NCI-H2227 (cell line): ENCODE measurements around the gene CCDC12.
A peak's percentile ranks its signal among the peaks of the same experiment; 100 is the strongest.

Source experiments
- DNase-seq: peaks from one replicate; lab custom pipeline; 2025; ENCODE audit not compliant: unreplicated experiment; lab: John Stamatoyannopoulos, UW

The CCDC12 gene

GRCh38 chr3:46908294-46908985, 68.1 kb downstream of the CCDC12 start:
- no peak for DNase-seq

- no peak for DNase-seq
Observed at GRCh38 chr3:46907960-46908293, 68.6 kb downstream of the CCDC12 start.

DNA sequence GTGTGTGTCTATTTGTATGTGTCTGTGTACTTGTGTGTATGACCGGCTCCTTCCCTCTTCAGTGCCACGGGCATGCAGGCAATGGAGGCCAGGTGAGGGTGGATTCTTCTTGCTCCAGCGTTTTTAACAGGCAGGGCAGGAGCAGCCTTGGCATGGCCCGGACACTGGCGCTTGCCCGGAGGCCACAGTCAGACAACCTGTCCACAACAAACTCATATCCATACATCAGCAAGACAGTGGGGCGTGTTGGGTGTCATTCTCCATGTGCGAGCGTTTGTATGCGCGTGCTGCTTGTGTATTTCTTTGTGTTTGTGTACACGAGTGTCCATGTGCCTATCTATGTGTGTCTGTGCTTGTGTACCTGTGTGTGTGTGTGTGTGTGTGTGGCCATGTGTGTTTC, 69.3 kb downstream of the CCDC12 start:
- DNase-seq: no peak

DNA sequence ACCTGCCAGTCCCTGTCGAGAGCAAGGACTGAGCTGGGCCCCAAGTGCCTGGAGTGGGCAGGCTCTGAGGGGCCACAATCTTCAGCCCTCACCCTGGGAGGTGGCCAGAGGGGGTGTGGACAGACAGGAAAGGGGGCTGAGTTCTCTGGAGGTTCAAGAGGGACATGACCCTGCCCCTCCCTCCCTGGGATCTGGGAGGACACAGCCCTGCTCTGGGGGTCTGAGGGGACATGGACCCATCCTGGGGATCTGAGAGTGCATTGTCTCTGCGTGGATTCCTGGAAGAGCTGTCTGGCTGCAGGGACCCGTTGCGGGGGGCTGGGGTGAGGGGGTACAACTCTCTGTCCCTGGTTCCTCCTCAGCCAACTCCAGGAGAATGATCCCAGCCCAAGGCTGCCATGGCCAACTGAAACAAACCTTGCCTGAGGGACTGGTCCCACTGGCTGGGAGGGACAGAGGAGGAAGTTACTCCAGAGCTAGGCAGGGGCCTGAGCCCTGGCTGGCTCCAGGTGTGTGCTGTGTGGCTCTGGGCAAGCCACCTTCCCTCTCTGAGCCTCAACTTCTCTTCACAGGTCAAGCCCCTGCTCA, 70.0 kb downstream of the CCDC12 start:
- DNase-seq: no peak

- no peak for DNase-seq
Observed at GRCh38 chr3:46905661-46906451, 70.7 kb downstream of the CCDC12 start.

- DNase-seq: no peak
Observed at GRCh38 chr3:46905213-46905560, 71.4 kb downstream of the CCDC12 start.

- no peak for DNase-seq
Observed at GRCh38 chr3:46904303-46905212, 72.0 kb downstream of the CCDC12 start.

DNA sequence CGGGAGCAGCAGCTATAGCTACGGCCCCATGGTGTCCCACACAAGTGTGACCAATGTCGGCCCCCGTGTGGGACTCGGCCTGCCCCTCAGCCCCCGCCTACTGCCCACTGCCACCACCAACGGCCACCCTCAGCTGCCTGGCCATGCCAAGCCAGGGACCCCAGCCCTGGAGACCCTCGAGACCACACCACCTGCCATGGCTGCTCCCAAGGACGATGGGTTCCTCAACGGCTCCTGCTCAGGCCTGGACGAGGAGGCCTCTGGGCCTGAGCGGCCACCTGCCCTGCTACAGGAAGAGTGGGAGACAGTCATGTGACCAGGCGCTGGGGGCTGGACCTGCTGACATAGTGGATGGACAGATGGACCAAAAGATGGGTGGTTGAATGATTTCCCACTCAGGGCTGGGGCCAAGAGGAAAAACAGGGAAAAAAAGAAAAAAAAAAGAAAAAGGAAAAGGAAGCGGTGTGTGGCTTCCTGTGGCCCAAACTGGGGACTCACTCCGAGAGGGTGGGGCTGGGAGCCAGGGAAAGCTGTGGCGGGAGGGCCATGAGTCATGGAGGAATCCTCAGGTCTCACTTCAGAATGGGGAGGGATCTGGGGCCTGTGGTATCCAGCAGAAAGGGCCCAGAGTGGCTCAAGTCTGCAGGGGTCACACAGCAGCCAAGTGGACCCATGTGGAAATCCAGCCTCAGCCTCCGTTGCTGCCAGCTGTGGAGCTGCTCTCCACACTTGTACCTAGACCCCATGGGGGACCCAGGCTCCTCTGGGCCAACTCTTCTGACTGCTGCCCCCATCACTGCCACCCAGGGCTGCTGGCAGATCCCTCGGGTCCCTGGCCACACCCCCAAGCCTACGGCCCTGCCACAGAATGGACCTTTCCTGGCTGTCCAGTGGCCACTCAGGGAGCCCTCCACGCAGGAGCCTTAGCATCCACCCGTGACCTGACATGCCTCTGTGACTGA, 72.9 kb downstream of the CCDC12 start:
- DNase-seq: no peak

GRCh38 chr3:46902188-46902631, 74.3 kb downstream of the CCDC12 start:
- no peak for DNase-seq

- DNase-seq: no peak
Observed at GRCh38 chr3:46901591-46902187, 74.9 kb downstream of the CCDC12 start.

GRCh38 chr3:46901061-46901460, 75.5 kb downstream of the CCDC12 start:
- DNase-seq: no peak

GRCh38 chr3:46900356-46900755, 76.2 kb downstream of the CCDC12 start:
- DNase-seq: no peak

GRCh38 chr3:46900007-46900292, 76.6 kb downstream of the CCDC12 start:
- DNase-seq: peak; percentile 53

DNA sequence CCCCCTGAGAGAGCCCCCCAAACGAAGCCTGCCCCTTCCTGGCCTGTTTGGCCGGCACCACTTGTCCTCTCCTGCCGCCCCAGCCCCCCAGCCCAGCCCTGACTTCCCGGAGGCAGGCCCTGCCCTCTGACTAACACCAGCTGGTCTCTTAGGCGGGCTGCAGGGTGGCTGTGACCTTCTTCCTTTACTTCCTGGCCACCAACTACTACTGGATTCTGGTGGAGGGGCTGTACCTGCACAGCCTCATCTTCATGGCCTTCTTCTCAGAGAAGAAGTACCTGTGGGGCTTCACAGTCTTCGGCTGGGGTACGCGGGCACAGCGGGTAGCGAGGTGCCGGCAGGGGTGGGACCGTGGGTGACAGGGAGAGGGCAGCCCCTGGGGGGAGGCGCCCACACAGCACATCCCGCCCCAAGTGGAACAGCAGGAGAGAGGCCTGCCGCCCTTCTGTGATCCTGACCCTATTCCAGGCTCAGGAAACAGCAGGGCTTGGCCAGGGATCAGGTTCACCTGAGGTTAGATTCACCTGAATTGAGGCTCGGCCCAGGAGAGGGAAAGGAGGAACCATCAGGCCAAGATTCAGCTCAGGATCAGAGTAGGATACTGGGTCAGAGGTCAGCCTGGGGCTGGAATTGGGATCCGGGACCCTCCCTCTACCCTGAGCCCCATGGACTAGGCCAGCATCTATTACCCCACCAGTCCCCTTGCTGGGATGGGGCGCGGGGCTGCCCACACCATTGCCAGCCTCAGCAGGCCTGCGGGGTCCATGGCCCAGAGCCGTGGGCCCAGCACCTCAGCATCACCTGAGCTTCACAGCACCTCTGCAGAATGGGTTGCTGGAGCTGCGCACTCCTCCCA, 77.2 kb downstream of the CCDC12 start:
- DNase-seq: no peak

- peak; percentile 16 for DNase-seq
Observed at GRCh38 chr3:46898321-46899150, 78.0 kb downstream of the CCDC12 start.

DNA sequence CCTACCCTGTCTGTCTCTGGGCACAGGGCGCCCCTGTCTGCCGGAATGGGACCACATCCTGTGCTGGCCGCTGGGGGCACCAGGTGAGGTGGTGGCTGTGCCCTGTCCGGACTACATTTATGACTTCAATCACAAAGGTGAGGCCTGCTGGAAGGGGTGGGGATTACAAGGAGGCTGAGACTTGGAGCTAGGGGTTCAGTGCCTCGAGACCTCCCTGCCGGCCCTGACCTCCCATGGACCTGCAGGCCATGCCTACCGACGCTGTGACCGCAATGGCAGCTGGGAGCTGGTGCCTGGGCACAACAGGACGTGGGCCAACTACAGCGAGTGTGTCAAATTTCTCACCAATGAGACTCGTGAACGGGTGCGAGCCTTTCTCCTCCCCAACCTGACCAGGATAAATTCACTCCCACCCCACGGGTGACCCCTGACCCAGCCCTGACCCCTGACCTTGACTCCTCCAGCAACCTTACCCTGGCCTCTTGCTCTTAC, 78.7 kb downstream of the CCDC12 start:
- no peak for DNase-seq

- DNase-seq: no peak
Observed at GRCh38 chr3:46897031-46897430, 79.5 kb downstream of the CCDC12 start.

- no peak for DNase-seq
Observed at GRCh38 chr3:46896386-46896785, 80.2 kb downstream of the CCDC12 start.
